ENCODE data around the gene ATP2A2.

GRCh38 chr12:110379197-110379596 is 98.2 kb downstream of the ATP2A2 start:
- no peak for TF ChIP-seq CTCF (IDR thresholded peaks at IDR 0.05)
- no peak for TF ChIP-seq POLR2A (IDR thresholded peaks at IDR 0.05)
- TF ChIP-seq POLR2AphosphoS5 (IDR thresholded peaks at IDR 0.05) = no peak
